ENCODE measurements around the gene ZC2HC1B. TPM values are rescaled to one million over a fixed set of nuclear protein-coding genes. Genes with fewer than 3 reads are reported as not detected.
A peak's percentile ranks its signal among the peaks of the same experiment; 100 is the strongest.

ZC2HC1B gene
- total and polyA plus RNA-seq, 4 donors: not detected

DNA sequence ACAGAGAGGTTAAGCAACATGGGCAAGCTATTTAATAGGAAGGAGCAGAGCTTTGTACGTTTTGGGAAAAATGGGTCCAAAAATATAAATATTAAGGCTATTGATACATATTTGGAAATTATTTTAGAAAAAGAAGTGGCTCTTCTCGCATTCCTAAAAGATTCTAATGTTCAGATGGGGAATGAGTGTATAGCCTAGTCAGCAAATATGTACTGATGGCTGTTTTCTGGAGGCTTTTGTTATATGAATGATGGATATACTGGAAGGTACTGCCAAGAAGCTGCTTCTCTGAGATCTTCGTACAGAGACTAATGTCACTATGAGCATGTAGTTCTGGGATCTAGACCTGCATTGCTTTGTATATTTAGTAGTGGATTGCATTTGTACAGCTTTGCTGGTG, 72.1 kb downstream of the ZC2HC1B start (continued):
- TF ChIP-seq, protein P1, sequence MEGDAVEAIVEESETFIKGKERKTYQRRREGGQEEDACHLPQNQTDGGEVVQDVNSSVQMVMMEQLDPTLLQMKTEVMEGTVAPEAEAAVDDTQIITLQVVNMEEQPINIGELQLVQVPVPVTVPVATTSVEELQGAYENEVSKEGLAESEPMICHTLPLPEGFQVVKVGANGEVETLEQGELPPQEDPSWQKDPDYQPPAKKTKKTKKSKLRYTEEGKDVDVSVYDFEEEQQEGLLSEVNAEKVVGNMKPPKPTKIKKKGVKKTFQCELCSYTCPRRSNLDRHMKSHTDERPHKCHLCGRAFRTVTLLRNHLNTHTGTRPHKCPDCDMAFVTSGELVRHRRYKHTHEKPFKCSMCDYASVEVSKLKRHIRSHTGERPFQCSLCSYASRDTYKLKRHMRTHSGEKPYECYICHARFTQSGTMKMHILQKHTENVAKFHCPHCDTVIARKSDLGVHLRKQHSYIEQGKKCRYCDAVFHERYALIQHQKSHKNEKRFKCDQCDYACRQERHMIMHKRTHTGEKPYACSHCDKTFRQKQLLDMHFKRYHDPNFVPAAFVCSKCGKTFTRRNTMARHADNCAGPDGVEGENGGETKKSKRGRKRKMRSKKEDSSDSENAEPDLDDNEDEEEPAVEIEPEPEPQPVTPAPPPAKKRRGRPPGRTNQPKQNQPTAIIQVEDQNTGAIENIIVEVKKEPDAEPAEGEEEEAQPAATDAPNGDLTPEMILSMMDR (IDR thresholded peaks at IDR 0.05; ENCODE audit: low read depth, low read length, missing input control): no peak
- TF ChIP-seq, protein P2, sequence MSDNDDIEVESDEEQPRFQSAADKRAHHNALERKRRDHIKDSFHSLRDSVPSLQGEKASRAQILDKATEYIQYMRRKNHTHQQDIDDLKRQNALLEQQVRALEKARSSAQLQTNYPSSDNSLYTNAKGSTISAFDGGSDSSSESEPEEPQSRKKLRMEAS (IDR thresholded peaks at IDR 0.05): no peak

DNA sequence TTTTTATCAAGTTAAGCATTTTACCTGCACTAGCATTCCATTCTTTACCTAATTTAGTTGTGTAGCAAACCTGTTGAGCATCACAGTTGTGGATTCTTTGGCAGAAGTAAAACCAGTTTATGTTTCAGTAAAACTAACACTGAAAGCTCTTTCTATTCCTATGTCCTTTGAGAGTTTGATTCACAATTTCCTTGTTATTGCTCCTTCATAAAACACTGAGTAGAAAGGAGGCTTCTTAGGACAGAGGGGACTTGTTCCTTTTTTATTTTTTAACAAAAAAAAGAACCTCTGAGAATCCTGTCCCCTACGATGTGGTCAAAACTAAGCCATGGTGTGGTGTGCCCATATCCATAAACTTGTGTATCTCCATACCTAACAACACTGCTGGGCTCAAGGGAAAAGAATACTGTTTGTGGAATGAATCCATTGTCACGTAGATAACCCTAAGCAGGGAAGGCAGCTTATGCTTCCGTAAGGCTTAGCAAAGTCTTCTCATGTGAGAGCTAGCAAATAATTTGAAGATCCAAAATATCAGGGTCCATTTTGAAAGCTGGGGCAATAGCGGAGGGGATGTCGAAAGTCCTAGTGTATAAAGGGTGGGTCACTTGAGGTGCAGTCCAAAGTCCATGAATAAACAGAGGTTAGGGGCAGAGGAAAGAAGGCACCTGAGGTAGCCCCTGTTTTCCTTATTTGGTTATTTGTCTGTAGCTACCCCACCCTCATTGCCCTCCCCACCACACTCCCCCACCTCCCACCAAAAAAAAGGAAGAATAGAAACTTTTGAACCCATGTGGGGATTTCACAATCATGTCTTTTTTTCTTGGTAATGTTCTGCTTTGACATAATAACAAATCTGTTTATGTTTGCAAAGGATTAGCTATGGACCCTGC, 72.7 kb downstream of the ZC2HC1B start:
- Histone ChIP-seq H3K27me3 (ENCODE audit: control insufficient read depth in 4 of 4, insufficient read depth in 4 of 4, low read length in 3 of 4) (no peaks in the 10 kb centered on the region), H3K27ac (ENCODE audit: low read depth in 1 of 2, low read length in 2 of 2) (no peak overlapping the region), H3K9me3 (ENCODE audit: control insufficient read depth in 4 of 4, low read length in 3 of 4) (no peaks in the 10 kb centered on the region), H3K4me3 (ENCODE audit: low read depth in 1 of 3, low read length in 3 of 3) (no peak overlapping the region), H3K9ac (ENCODE audit: low read depth in 1 of 2, low read length in 2 of 2) (no peak overlapping the region), H3K36me3 (ENCODE audit: control insufficient read depth in 4 of 4, insufficient read depth in 3 of 4, low read depth in 1 of 4, low read length in 3 of 4) (no peaks in the 10 kb centered on the region), H3K4me1 (ENCODE audit: control insufficient read depth in 4 of 4, insufficient read depth in 4 of 4, low read length in 3 of 4) (no peaks in the 10 kb centered on the region)
- no peak for TF ChIP-seq FOXA2 (IDR thresholded peaks at IDR 0.05)
- TF ChIP-seq, protein P2 (IDR thresholded peaks at IDR 0.05): no peak
- TF ChIP-seq HNF4G (IDR thresholded peaks at IDR 0.05): peak; percentile 31
- TF ChIP-seq HNF4A (conservative IDR thresholded peaks at IDR 0.05): peak; percentile 63 to 83
- TF ChIP-seq RAD21 (IDR thresholded peaks at IDR 0.05): no peak
- peak; percentile 16 for TF ChIP-seq SP1 (IDR thresholded peaks at IDR 0.05)
- TF ChIP-seq RXRA (IDR thresholded peaks at IDR 0.05): peak; percentile 50 to 85
- TF ChIP-seq TAF1 (conservative IDR thresholded peaks at IDR 0.05): no peak
- no peak for TF ChIP-seq ZBTB33 (IDR thresholded peaks at IDR 0.05)
- TF ChIP-seq YY1 (IDR thresholded peaks at IDR 0.05): no peak
- TF ChIP-seq JUND (IDR thresholded peaks at IDR 0.05): no peak
- TF ChIP-seq REST (IDR thresholded peaks at IDR 0.05): no peak
- no peak for TF ChIP-seq EGR1 (IDR thresholded peaks at IDR 0.05; ENCODE audit: low read depth in 2 of 2)
- no peak for DNase-seq (ENCODE audit: low spot score)
- 55% methylated on average over 5 of the region's 5 CpGs for WGBS

Data from liver (tissue), 9 donors.